Activated T-cell treated with anti-CD3 and anti-CD28 coated beads, Interleukin-2, amount 50 U/mL, for 1 hour (primary cell): ENCODE data around the gene ZNF335.
"Not testable (repeated sequence)": the region's sequence is repeated elsewhere in the genome, so short reads cannot be mapped to it uniquely, and the experiment has no call there.

Experiments used
- DNase-seq: peaks from one replicate; pipeline ENCODE4 v3.0.0-alpha.2; 2020

Gene ZNF335

DNA sequence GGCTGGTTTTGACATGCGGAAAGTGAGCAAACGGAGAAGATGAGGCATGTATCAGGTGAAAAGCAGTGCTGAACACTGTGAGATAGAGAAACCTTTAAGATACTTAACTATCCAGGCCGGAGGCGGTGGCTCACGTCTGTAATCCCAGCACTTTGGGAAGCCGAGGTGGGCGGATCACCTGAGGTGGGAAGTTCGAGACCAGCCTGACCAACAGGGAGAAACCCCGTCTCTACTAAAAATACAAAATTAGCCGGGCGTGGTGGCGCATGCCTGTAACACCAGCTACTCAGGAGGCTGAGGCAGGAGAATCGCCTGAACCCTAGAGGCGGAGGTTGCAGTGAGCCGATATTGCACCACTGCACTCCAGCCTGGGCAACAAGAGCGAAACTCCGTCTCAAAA, 40.3 kb downstream of the ZNF335 start:
- DNase-seq, result not testable (repeated sequence)

DNA sequence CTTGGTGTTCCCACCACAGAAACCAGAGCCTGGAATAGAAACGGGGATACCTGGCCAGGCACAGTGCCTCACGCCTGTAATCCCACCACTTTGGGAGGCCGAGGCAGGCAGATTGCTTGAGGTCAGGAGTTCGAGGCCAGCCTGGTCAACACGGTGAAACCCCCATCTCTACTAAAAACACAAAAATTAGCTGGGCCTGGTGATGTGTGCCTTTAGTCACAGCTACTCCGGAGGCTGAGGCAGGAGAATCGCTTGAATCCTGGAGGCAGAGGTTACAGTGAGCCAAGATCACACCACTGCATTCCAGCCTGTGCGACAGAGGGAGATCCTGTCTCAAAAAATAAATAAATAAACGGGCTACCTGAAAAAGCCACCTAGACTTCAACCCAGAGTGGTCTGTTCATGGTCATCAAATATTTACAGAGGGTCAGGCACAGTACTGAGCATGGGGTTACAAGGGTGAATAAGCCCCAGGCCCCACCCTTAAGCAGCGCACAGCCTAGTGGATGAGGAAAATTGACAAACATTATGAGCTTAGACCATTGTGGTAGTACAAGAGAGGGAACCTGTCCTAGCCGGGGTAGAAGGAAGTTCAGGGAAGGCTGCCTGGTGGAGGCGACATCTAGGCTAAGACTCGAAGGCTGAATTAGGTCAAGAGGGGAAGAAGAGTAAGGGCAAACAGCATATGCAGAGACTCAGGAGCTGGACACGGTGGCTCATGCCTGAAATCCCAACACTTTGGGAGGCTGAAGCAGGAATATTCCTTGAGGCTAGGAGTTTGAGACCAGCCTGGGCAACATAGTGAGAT, 44.7 kb downstream of the ZNF335 start:
- DNase-seq, result no peak

- DNase-seq, result no peak
Observed at GRCh38 chr20:45926731-45927070, 45.3 kb downstream of the ZNF335 start.

- DNase-seq, result no peak
Observed at GRCh38 chr20:45925821-45926506, 46.0 kb downstream of the ZNF335 start.

DNA sequence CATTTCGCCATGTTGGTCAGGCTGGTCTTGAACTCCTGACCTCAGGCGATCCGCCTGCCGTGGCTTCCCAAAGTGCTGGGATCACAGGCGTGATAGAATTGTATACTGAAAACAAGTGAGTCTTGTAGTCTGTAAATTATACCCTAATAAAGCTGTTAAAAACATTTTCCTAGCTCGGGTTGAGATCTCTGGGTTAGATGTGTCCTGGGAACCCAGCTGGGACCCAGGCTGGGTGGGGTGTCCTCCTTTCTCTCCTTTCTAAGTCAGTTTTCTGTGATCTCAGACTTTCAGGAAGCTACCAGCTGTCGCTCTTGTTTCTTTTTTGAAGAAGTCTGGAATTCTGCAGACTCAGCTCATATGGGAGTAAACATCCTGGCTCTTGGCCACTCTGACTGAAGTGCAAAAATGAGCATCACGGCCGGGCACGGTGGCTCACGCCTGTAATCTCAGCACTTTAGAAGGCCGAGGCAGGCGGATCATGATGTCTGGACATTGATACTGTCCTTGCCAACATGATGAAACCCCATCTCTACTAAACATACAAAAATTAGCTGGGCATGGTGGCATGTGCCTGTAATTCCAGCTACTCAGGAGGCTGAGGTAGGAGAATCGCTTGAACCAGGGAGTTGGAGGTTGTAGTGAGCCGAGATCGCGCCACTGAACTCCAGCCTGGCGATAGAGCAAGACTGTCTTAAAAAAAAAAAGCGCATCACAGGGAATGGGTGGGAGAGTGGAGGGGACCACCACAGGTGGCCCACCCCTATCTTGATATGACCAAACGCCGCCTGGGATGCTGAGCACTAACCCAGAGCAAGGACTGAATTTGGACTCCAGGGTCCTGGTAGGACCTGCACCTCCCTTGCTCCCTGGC, 47.4 kb downstream of the ZNF335 start:
- DNase-seq, result no peak

GRCh38 chr20:45921337-45922189, 50.4 kb downstream of the ZNF335 start:
- no peak for DNase-seq

DNA sequence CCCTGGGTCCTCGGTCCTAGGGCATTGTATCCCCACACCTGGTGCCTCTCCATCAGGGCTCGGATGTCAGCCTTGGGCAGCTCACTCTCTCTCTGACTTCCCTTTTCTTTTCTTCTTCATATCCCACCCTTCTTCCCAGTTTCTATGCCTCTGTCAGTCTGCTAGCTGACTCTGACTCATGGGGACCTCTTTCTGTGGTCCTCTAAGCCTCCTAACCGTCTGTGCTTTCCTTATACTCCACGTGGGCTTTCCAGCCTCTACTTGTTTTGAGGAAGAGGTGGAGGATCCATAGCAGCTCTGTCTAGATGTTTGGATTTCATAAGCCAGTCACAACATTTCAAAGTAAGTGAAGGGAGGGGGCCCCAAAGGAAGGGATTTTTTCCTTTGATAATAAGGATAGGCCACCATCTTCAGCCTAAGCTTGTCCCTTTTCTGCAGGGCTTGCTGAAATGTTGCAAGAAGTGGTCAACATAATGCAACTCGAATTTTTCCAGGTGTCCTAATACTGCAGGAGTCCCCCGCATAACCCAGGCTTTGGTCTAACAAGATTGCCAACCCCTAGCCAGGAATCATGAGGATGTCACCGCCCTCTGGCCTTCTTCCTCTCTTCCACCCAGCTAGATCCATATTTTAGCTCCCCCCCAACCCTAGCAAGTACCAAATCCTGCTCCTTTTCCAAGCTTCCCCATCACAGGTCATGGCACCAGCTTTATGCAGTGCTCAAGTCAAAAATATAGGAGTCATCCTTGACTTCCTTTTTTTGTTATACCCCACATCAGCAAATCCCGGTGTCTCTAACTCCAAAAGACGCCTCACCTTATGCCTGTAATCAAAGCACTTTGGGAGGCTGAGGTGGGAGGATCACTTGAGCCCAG, 51.3 kb downstream of the ZNF335 start:
- no peak for DNase-seq

GRCh38 chr20:45919542-45920399, 52.2 kb downstream of the ZNF335 start:
- DNase-seq, result no peak

DNA sequence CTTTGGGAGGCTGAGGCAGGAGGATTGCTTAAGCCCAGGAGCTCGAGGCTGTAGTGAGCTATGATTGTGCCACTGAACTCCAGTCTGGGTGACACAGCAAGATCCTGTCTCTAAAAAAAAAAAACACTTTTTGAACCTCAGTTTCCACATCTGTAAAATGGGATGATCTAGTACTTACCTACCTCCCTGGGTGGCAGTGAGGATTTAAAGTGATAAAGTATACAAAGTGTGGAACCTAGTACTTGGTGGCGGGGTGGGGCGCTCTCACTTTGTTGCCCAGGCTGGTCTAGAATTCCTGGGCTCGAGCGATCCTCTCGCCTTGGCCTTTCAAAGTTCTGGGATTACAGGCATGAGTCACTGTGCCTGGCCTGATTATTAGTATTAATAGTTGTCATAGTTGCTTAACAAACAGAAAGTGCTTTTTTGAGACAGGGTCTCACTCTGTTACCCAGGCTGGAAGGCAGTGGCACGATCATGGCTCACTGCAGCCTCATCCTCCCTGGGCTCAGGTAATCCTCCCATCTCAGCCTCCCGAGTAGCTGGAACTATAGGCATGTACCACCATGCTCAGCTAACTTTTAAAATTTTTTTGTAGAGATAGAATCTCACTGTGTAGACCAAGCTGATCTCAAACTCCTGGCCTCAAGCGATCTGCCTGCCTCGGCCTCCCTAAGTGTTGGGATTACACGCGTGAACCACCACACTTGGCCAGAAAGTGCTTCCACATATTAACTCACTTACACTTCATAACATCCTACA, 53.0 kb downstream of the ZNF335 start:
- DNase-seq, result no peak

DNA sequence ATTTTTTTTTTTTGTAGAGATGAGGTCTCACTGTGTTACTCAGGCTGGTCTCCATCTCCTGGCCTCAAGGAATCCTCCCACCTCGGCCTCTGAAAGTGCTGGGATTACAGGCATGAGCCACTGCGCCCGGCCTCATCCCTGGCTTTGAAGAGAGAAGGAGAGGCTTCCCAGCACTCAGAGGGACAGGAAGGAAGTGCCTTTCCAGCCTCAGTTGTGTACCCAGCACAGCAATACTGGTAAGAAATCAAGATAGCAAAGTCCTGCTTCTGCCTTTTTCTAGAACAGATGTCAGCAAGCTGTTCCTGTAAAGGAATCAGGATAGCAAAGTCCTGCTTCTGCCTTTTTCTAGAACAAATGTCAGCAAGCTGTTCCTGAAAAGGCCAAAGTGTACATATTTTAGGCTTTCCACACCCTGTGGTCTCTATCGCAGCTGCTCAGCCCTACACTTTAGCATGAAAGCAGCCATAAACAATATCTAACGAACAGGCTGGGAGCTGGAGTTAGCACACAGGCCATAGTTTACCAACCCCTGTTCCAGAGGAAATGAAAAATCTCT, 53.7 kb downstream of the ZNF335 start:
- DNase-seq, result no peak

DNA sequence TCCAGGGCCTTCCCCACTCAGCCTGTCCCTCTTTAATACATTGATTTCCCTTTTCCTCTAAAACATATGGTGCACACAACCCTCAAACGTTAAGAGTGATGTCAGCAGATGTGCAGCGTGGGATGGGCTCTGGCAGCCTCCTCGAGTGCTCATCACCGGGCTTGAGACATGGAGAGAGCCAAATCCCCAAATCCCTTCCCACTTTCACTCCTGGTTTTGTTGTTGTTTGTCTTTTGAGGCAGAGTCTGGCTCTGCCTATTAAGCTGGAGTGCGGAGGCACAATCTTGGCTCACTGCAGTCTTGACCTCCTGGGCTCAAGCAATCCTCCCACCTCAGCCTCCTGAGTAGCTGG, 54.2 kb downstream of the ZNF335 start:
- no peak for DNase-seq

DNA sequence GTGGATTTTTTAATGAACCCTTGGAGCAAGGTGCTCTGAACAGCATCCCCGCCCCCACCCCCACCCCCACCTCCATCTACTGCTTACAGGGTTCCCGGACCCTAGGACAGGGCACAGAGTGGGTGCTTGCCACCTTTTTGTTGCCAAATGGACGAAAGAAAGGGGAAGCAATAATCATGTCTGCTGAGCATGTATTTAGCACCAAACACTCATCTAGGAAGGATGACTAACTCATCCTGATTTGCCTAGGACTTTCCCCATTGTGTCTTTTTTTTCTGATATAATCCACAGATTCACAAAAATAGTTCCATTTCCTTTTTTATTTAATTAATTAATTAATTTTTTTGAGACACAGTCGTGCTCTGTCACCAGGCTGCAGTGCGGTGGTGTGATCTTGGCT, 58.9 kb downstream of the ZNF335 start:
- no peak for DNase-seq

DNA sequence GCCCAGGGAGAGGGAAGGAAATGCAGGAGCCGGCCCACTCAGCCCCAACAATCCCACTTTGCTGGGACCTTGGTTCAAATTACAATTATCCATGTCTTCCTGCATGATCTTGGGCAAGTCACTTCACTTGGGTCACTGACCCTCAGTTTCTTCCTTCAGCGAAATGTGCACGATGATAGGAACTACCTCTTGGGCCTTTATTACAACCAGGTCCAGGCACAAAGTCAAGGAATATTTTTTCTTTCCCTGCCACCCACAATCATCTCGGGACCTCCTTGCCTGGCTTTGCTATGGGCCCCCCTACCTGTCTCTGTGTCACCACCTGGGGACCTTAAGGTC, 59.7 kb downstream of the ZNF335 start:
- no peak for DNase-seq

GRCh38 chr20:45911486-45912343, 60.3 kb downstream of the ZNF335 start, which contains the start of gene PLTP:
TSS of gene PLTP (minus strand) at chr20:45912155. CDS start at chr20:45911452, 703 bp downstream.
- DNase-seq, result peak; percentile 34

- DNase-seq, result peak; percentile 89
Observed at GRCh38 chr20:45910670-45911485, 61.1 kb downstream of the ZNF335 start.

DNA sequence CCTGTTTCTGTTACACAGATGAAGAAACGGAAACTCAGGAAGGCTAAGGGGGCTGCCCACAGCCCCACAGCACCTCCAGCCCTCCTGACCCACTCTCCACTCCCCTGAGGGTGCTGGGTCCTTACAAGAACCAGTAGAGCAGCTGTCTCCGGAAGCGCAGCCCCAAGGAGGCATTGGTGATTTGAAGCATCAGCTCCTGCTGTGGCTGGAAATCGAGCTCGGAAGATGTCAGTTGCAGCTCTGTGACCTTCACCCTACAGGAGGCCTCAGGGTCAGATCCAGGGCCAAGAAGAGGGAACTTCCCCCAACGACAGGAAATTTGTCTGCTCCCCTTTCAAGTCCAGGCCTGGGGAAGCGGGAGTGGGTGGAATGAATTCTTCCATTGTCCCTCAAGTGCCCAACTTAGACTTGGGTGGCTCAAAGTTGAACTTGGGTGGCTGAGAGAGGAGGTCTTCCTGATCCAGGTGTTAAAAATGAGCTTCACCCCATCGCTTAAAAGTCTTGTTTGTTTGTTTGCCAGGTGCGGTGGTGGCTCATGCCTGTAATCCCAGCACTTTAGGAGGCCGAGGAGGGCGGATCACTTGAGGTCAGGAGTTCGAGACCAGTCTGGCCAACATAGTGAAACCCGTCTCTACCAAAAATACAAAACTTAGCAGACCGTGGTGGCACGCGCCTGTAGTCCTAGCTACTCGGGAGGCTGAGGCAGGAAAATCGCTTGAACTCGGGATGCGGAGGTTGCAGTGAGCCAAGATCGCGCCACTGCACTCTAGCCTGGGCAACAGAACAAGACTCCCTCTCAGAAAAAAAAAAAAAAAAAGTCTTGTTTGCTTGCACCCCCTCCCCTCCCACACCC, 62.0 kb downstream of the ZNF335 start:
- no peak for DNase-seq

GRCh38 chr20:45909336-45909808, 62.6 kb downstream of the ZNF335 start:
- DNase-seq, result no peak
